CD4-positive, CD25-positive, alpha-beta regulatory T cell (primary cell): Measurements from ENCODE around the gene MGLL. TPM values are rescaled to one million over a fixed set of nuclear protein-coding genes. Genes with fewer than 3 reads are reported as not detected.

Source experiments
- ATAC-seq, 2 donors: fragments of 150-1000 bp; cut with Tn5 transposase; one replicate each; pipeline ENCODE4 v1.10.0; 2021; ENCODE audit warnings: low read depth in 2 of 2, moderate number of reproducible peaks in 2 of 2, moderate library complexity in 1 of 2
- DNase-seq, 3 donors: peaks; one replicate each; pipeline versions ENCODE4 v3.0.0 to v3.0.0-alpha.2; 2012 to 2022; ENCODE audit warnings: mixed read lengths in 1 of 3
- H3K27ac ChIP-seq: one replicate; pipeline ENCODE4 v1.7.0; 2013; ENCODE audit warnings: mild to moderate bottlenecking, low read length; ENCODE audit not compliant: insufficient read depth, poor library complexity, severe bottlenecking
- H3K27me3 ChIP-seq: one replicate; pipeline ENCODE4 v1.7.0; 2013; ENCODE audit warnings: low read length; ENCODE audit not compliant: control insufficient read depth, insufficient read depth
- H3K36me3 ChIP-seq: one replicate; pipeline ENCODE4 v1.7.0; 2013; ENCODE audit warnings: mild to moderate bottlenecking, low read length, moderate library complexity; ENCODE audit not compliant: control insufficient read depth, insufficient read depth
- H3K4me1 ChIP-seq: 2 replicates; pipeline ENCODE4 v1.7.0; 2013; ENCODE audit warnings: mild to moderate bottlenecking, low read length; ENCODE audit not compliant: insufficient read depth, control insufficient read depth, poor library complexity, severe bottlenecking
- H3K4me3 ChIP-seq: one replicate; pipeline ENCODE4 v1.7.0; 2013; ENCODE audit warnings: low read depth, mild to moderate bottlenecking, low read length, moderate library complexity
- H3K9me3 ChIP-seq, 2 experiments: 1 replicate in 1 of 2; 2 replicates in 1 of 2; pipeline ENCODE4 v1.7.0; 2013; ENCODE audit warnings: low read length in 2 of 2, mild to moderate bottlenecking in 1 of 2, moderate library complexity in 1 of 2; ENCODE audit not compliant: control insufficient read depth in 2 of 2
- H3K27ac Mint-ChIP-seq, 3 donors: one replicate each; pipeline ENCODE4 v1.8.0; 2020 to 2022; ENCODE audit warnings: mild to moderate bottlenecking in 3 of 3, mixed read lengths in 3 of 3, moderate library complexity in 2 of 3
- H3K27me3 Mint-ChIP-seq: one replicate; pipeline ENCODE4 v1.8.0; 2022; ENCODE audit warnings: mild to moderate bottlenecking, mixed read lengths
- H3K36me3 Mint-ChIP-seq: one replicate; pipeline ENCODE4 v1.8.0; 2020; ENCODE audit warnings: mixed read lengths
- H3K4me1 Mint-ChIP-seq, 4 donors: one replicate each; pipeline ENCODE4 v1.8.0; 2020 to 2022; ENCODE audit warnings: mixed read lengths in 4 of 4, mild to moderate bottlenecking in 1 of 4
- H3K4me3 Mint-ChIP-seq, 4 donors: one replicate each; pipeline ENCODE4 v1.8.0; 2020 to 2022; ENCODE audit warnings: mild to moderate bottlenecking in 4 of 4, mixed read lengths in 4 of 4, moderate library complexity in 3 of 4
- H3K9me3 Mint-ChIP-seq, 7 donors: one replicate each; pipeline ENCODE4 v1.8.0; 2020 to 2022; ENCODE audit warnings: mixed read lengths in 7 of 7, mild to moderate bottlenecking in 3 of 7, moderate library complexity in 2 of 7
- polyA plus RNA-seq, 4 donors: library from polyadenylated mRNA; unstranded; fragments of 300-500 nt; fragmentation: Illumina TruSeq; gene quantifications; one replicate each; pipeline ENCODE4 v1.2.3, GENCODE V29; 2021
- total RNA-seq: library from RNA; stranded (reverse); gene quantifications from one replicate; pipeline ENCODE4 v1.2.3, GENCODE V29; 2022

The MGLL gene
- total and polyA plus RNA-seq, 5 donors from 2014 or later, result 0.06 to 1.7 (median 1.4) TPM; not detected in 2

- DNase-seq (no peak), ATAC-seq (no peak)
- Histone ChIP-seq H3K4me3 (no peak overlapping the region), H3K4me1 (peaks cover 21% of the 10 kb centered on the region), H3K27ac (no peak overlapping the region), H3K36me3 (peaks cover 24% of the 10 kb centered on the region), H3K27me3 (no peaks in the 10 kb centered on the region), H3K9me3 (no peaks in the 10 kb centered on the region)
- Mint-ChIP-seq H3K4me1 (peaks cover 0 to 48% (median 18%) of the 10 kb centered on the region in 4 donors), H3K27ac (peak overlapping the region in 1 of 3 donors; percentile 55), H3K9me3 (peaks cover 0 to 1% (median 0%) of the 10 kb centered on the region in 7 donors), H3K27me3 (no peaks in the 10 kb centered on the region), H3K36me3 (peaks cover 15% of the 10 kb centered on the region), H3K4me3 (no peak overlapping the region)
Observed at GRCh38 chr3:127678611-127679533, 143.4 kb downstream of the MGLL start.

GRCh38 chr3:127678315-127678599 is 144.1 kb downstream of the MGLL start:
- H3K36me3 ChIP-seq, result peaks cover 24% of the 10 kb centered on the region
- no peaks in the 10 kb centered on the region for H3K27me3 ChIP-seq
- peaks cover 23% of the 10 kb centered on the region for H3K4me1 ChIP-seq
- Mint-ChIP-seq H3K27me3 (no peaks in the 10 kb centered on the region), H3K4me1 (peaks cover 0 to 47% (median 17%) of the 10 kb centered on the region in 4 donors), H3K36me3 (peaks cover 15% of the 10 kb centered on the region), H3K9me3 (peaks cover 0 to 1% (median 0%) of the 10 kb centered on the region in 7 donors), H3K4me3 (no peak overlapping the region), H3K27ac (no peak overlapping the region)
- no peak overlapping the region for H3K4me3 ChIP-seq
- ATAC-seq (no peak), DNase-seq (no peak)
- no peaks in the 10 kb centered on the region for H3K9me3 ChIP-seq
- no peak overlapping the region for H3K27ac ChIP-seq

GRCh38 chr3:127677541-127678314 is 144.6 kb downstream of the MGLL start:
- Histone ChIP-seq H3K36me3 (peaks cover 24% of the 10 kb centered on the region), H3K4me1 (peaks cover 24% of the 10 kb centered on the region), H3K27me3 (no peaks in the 10 kb centered on the region), H3K27ac (no peak overlapping the region), H3K4me3 (no peak overlapping the region), H3K9me3 (no peaks in the 10 kb centered on the region)
- peaks cover 15% of the 10 kb centered on the region for H3K36me3 Mint-ChIP-seq
- no peak for DNase-seq
- peaks cover 0 to 47% (median 17%) of the 10 kb centered on the region in 4 donors for H3K4me1 Mint-ChIP-seq
- H3K27ac Mint-ChIP-seq, result no peak overlapping the region
- no peaks in the 10 kb centered on the region for H3K27me3 Mint-ChIP-seq
- ATAC-seq, result no peak
- H3K4me3 Mint-ChIP-seq, result peak overlapping the region in 2 of 4 donors; percentile 24 to 81
- H3K9me3 Mint-ChIP-seq, result peaks cover 0 to 1% (median 0%) of the 10 kb centered on the region in 7 donors

GRCh38 chr3:127676921-127677351 is 145.4 kb downstream of the MGLL start:
- H3K4me1 Mint-ChIP-seq, result peaks cover 0 to 47% (median 17%) of the 10 kb centered on the region in 4 donors
- no peak overlapping the region for H3K4me3 Mint-ChIP-seq
- H3K27ac ChIP-seq, result no peak overlapping the region
- DNase-seq (no peak), ATAC-seq (no peak)
- peaks cover 15% of the 10 kb centered on the region for H3K36me3 Mint-ChIP-seq
- H3K9me3 ChIP-seq, result no peaks in the 10 kb centered on the region
- peaks cover 30% of the 10 kb centered on the region for H3K4me1 ChIP-seq
- no peak overlapping the region for H3K27ac Mint-ChIP-seq
- H3K27me3 ChIP-seq, result no peaks in the 10 kb centered on the region
- H3K9me3 Mint-ChIP-seq, result peaks cover 0 to 1% (median 0%) of the 10 kb centered on the region in 7 donors
- peaks cover 24% of the 10 kb centered on the region for H3K36me3 ChIP-seq
- H3K4me3 ChIP-seq, result no peak overlapping the region
- no peaks in the 10 kb centered on the region for H3K27me3 Mint-ChIP-seq

GRCh38 chr3:127676456-127676855 is 145.9 kb downstream of the MGLL start:
- peak overlapping the region in 1 of 4 donors; percentile 93 for H3K4me3 Mint-ChIP-seq
- H3K27ac Mint-ChIP-seq, result no peak overlapping the region
- Histone ChIP-seq H3K36me3 (peaks cover 24% of the 10 kb centered on the region), H3K9me3 (no peaks in the 10 kb centered on the region), H3K4me3 (no peak overlapping the region), H3K27me3 (no peaks in the 10 kb centered on the region), H3K4me1 (peaks cover 35% of the 10 kb centered on the region), H3K27ac (no peak overlapping the region)
- DNase-seq (no peak), ATAC-seq (no peak)
- H3K9me3 Mint-ChIP-seq, result peaks cover 0 to 1% (median 0%) of the 10 kb centered on the region in 7 donors
- H3K27me3 Mint-ChIP-seq, result no peaks in the 10 kb centered on the region
- peaks cover 15% of the 10 kb centered on the region for H3K36me3 Mint-ChIP-seq
- peaks cover 0 to 50% (median 17%) of the 10 kb centered on the region in 4 donors for H3K4me1 Mint-ChIP-seq

GRCh38 chr3:127675651-127676391 is 146.5 kb downstream of the MGLL start:
- Histone ChIP-seq H3K4me3 (no peak overlapping the region), H3K27me3 (no peaks in the 10 kb centered on the region), H3K27ac (no peak overlapping the region), H3K9me3 (no peaks in the 10 kb centered on the region), H3K36me3 (peaks cover 24% of the 10 kb centered on the region), H3K4me1 (peaks cover 35% of the 10 kb centered on the region)
- Mint-ChIP-seq H3K4me3 (peak overlapping the region; percentile 27 to 93 (median 70)), H3K9me3 (peaks cover 0 to 1% (median 0%) of the 10 kb centered on the region in 7 donors), H3K4me1 (peaks cover 0 to 50% (median 13%) of the 10 kb centered on the region in 4 donors), H3K27me3 (no peaks in the 10 kb centered on the region), H3K36me3 (peaks cover 15% of the 10 kb centered on the region), H3K27ac (peak overlapping the region in 1 of 3 donors; percentile 86)
- DNase-seq (no peak), ATAC-seq (no peak)

GRCh38 chr3:127674790-127675189 is 147.5 kb downstream of the MGLL start:
- Mint-ChIP-seq H3K36me3 (peaks cover 15% of the 10 kb centered on the region), H3K27me3 (no peaks in the 10 kb centered on the region), H3K9me3 (peaks cover 0 to 1% (median 0%) of the 10 kb centered on the region in 7 donors), H3K4me3 (peak overlapping the region; percentile 80 to 95 (median 93)), H3K27ac (peak overlapping the region; percentile 57 to 86 (median 84)), H3K4me1 (peaks cover 0 to 50% (median 13%) of the 10 kb centered on the region in 4 donors)
- peaks cover 35% of the 10 kb centered on the region for H3K4me1 ChIP-seq
- DNase-seq, result no peak
- ATAC-seq, result no peak
- no peaks in the 10 kb centered on the region for H3K9me3 ChIP-seq
- H3K27me3 ChIP-seq, result no peaks in the 10 kb centered on the region
- H3K36me3 ChIP-seq, result peaks cover 24% of the 10 kb centered on the region
- no peak overlapping the region for H3K4me3 ChIP-seq
- no peak overlapping the region for H3K27ac ChIP-seq
